ENCODE data around the gene SETD3.

DNA sequence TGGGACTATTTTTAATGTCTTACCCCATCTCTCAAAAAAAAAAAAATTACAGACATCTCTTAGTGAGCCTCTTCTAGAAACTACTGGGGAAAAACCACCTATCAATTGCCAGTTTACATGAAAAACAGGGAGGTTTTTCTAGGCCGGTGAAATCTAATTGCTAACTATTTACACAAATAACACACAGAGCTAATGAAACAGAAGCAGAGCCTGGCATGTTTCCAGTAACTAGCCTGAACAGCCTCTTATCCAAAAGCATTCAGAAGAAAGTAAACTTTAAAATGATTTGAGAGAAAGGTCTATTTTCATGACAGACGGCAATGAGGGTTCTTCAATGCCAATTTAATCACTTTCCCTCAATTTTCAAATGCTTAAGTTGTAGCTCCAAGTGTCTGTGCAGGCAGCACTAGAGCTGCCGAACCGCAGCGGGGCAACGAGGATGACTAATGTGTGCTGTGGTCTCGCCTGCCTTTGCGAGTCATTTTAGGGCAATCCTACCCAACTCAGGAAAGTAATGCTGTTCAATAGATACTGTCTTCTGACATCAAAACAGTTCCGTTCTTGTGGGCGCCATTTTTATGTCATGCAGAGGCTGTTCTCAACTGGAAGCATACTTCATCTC, 84.6 kb downstream of the SETD3 start:
- TF ChIP-seq, protein P1, sequence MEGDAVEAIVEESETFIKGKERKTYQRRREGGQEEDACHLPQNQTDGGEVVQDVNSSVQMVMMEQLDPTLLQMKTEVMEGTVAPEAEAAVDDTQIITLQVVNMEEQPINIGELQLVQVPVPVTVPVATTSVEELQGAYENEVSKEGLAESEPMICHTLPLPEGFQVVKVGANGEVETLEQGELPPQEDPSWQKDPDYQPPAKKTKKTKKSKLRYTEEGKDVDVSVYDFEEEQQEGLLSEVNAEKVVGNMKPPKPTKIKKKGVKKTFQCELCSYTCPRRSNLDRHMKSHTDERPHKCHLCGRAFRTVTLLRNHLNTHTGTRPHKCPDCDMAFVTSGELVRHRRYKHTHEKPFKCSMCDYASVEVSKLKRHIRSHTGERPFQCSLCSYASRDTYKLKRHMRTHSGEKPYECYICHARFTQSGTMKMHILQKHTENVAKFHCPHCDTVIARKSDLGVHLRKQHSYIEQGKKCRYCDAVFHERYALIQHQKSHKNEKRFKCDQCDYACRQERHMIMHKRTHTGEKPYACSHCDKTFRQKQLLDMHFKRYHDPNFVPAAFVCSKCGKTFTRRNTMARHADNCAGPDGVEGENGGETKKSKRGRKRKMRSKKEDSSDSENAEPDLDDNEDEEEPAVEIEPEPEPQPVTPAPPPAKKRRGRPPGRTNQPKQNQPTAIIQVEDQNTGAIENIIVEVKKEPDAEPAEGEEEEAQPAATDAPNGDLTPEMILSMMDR (conservative IDR thresholded peaks at IDR 0.05 in 1 of 2, IDR thresholded peaks at IDR 0.05 in 1 of 2; ENCODE audit: low read depth in 1 of 2, low read length in 2 of 2) = no peak
- no peak for TF ChIP-seq EZH2 (IDR thresholded peaks at IDR 0.05; ENCODE audit: low read length, missing control alignments)
